H54 (cell line): ENCODE results near the gene THADA.

Source experiments
- DNase-seq: peaks from one replicate; pipeline ENCODE4 v3.0.0; 2011; ENCODE audit warnings: low spot score, mixed read lengths; ENCODE audit not compliant: insufficient read length
- FAIRE-seq: peaks from 3 replicates; lab custom pipeline; 2011; peaks lifted over from hg19 to GRCh38; lab: Jason Lieb, UNC
- POLR2A ChIP-seq: IDR thresholded peaks from 2 replicates; pipeline ENCODE4 v1.6.1; 2011; ENCODE audit warnings: low read depth, mild to moderate bottlenecking, low read length

The THADA gene

DNA sequence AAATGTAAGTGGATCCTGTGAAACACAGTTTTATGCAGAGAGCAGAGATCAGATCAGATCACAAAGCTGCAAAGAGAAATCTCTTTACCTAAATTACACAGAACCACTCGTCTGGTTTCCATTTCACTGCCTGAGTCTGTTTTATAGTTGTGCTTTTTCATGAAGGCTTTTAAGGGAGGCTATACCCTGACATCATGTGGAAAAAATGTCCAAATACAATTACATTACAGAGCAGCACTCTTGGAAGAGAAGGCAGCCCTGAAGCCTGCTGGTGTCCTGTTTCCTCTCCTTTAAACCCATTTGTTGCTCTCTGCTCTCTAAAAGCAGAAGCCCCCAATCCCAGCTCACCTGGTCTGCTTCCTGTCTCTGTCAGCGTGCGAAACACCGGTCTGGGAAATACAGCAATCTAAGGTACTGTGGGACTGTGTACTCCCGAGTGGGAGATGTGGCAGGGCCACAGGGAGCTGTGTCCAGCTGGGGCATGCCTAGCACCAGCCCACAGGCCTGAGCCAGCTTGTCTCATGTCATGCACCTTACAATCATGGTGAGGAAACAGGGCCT, 344.6 kb downstream of the THADA start:
- FAIRE-seq (no peak), DNase-seq (no peak)
- no peak for TF ChIP-seq POLR2A

DNA sequence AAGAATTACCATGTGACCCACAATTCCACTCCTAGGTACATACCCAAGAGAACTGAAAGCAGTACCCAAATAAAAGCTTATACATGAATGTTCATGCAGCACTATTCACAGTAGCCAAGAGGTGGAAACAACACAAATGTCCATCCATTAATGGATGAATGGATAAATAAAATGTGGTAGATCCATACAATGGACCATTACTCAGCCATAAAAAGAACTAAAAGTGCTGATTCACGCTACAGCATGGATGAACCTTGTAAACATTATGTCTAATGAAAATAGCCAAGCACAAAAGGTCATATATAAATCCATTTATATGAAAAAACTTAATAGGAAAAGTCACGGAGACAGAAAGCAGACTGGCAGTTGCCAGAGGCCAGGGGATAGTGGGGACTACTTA, 345.8 kb downstream of the THADA start:
- no peak for DNase-seq
- no peak for TF ChIP-seq POLR2A
- no peak for FAIRE-seq

DNA sequence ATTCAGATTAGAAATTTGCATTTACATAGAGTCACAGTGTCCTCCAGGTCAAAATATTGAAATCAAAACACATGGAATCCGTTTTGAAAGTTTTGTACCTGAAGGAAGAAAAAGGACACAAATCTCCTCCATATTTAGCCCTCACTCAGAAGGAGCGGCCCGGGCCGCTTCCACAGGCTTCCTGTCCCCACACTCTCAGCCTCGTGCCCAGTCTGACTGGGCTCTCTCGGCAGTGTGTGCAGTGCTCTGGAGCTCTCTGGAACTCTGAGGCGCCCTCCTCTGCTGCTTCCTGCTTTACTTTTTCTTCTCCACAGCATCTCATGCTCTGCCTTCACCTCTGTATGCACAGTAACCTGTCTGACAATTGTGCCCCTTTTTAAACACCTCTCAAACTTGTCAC, 347.2 kb downstream of the THADA start:
- no peak for TF ChIP-seq POLR2A
- DNase-seq = no peak
- FAIRE-seq = no peak

DNA sequence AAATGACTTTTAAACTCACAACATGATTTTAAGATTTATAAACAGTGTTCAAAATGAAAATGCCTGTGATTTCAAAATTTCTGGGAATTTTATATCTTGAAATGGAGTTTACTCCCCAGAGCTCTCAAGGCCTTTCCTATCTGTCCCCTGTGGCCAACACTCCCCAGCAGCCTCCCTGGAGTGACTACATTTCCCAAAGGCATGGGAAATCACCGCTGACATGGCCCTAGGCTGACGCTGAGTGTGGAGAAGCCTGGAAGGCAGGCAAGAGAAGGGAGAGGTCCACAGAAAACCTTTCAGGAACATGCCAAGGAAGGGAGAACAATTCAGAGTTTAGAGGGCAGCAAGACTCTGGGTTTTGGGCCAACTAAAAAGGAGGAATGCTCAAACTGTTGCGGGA, 349.2 kb downstream of the THADA start:
- FAIRE-seq = no peak
- no peak for TF ChIP-seq POLR2A

DNA sequence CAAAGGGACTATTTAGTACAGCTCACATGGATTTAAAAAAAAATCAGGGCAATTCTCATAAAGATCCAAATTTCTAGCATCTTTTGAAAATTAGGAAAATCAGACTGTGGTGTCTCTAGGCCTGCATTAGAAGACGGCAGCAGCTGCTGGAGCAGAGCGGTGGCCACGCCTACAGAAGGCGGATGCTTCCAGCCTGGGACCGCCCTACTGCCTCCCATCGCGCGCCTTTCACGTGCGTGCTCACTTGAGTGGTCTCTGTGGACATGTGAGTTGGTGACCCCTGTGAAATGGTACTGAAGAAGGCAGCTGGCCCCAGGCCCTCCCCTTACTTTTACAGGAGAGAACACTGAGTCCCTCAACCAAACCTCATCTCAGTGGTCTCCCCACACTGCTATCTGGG, 354.3 kb downstream of the THADA start:
- TF ChIP-seq POLR2A = no peak
- FAIRE-seq = no peak
- no peak for DNase-seq

More for the DNA sequence above, 349.2 kb downstream of the THADA start:
- no peak for DNase-seq

DNA sequence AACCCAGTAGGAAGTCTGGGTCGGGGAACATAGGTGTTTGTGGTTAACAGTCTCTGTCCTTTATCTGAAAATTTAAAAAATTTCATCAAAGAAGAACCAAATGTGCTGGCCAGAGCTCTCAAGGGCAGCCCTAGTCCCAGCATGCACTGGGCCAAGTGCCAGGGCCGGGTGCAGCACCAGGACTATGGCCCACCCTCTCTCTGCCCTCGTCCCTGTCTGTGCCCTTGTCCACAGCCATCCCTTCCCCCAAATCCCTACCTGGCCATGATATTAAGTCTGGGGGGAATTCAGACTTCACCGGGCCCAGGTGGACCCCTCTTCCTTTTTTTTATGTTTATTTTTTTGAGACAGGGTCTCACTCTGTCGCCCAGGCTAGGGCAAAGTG, 355.1 kb downstream of the THADA start:
- no peak for FAIRE-seq
- no peak for TF ChIP-seq POLR2A
- DNase-seq = no peak

DNA sequence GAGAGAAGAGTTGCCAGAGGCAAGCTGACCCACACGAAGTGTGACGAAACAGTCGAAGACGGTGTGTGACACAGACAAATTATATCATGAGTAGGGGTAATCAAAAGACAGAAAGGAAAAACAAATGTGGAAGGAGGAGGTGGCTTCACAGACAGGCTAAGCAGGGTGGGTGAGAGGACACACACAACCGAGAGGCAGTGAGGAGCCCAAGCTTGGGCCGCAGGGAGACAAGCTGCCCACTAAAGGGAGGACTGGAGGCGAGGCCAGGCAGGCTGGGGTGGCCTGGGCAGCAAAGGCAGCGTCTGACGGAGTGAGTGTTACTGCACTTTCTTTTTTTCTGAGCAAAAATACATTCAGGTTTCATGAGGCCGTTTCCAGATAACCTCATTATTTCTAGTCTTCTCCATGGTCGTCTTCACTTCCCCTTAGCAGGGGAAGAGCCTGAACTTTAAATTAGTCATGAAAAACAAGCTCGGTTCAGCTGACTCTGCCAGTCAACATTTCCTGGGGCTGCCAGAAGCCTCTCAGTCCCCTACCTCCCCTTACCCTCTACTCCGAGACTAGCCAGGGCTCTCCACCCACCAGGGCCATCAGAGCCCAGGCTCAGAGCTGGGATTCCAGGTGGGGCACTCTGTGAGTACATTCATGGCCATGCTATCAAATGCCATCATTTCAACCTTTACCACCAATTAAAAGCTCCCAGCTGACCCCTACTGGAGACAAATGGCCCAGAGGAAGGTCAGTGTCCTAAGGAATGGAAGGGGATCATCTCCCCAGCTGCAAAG, 355.7 kb downstream of the THADA start:
- no peak for TF ChIP-seq POLR2A

DNA sequence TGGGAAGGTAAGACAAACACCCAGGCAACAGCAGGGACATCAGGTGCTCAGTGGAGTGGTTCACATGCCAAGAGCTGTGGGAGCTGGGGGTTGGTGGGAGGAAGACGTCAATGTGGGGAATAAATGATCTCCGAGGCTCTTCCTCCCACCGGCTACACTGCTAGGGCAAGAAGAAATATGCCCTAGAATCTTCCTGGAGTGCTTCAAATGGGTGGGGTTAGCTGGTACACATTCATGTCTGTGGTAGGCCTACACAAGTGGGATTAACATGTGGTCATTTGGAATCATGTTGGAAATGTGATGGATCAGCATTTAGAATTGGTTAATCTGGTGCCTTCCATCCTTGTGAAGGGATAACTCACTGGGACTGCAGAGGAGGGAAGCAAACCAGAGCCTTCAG, 357.0 kb downstream of the THADA start:
- no peak for TF ChIP-seq POLR2A
- no peak for FAIRE-seq
- no peak for DNase-seq

More for the DNA sequence above, 355.7 kb downstream of the THADA start:
- no peak for FAIRE-seq
- no peak for DNase-seq

DNA sequence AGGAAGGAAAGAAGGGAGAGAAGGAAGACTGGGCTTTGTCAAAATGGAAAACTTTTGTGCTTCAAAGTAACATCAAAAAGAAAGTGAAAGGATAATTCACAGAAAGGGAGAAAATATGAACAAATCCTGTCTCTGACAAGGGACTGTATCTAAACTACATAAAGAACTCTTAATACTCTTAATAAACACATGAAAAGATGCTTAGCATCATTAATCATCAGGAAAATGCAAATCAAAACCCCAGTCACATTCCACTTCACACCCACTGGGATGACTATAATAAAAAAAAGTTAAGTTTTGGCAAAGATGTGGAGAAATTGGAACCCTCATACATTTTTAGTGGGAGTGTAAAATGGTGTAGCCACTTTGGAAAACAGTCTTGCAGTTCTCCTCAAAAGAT, 357.7 kb downstream of the THADA start:
- no peak for FAIRE-seq
- no peak for DNase-seq
- no peak for TF ChIP-seq POLR2A

DNA sequence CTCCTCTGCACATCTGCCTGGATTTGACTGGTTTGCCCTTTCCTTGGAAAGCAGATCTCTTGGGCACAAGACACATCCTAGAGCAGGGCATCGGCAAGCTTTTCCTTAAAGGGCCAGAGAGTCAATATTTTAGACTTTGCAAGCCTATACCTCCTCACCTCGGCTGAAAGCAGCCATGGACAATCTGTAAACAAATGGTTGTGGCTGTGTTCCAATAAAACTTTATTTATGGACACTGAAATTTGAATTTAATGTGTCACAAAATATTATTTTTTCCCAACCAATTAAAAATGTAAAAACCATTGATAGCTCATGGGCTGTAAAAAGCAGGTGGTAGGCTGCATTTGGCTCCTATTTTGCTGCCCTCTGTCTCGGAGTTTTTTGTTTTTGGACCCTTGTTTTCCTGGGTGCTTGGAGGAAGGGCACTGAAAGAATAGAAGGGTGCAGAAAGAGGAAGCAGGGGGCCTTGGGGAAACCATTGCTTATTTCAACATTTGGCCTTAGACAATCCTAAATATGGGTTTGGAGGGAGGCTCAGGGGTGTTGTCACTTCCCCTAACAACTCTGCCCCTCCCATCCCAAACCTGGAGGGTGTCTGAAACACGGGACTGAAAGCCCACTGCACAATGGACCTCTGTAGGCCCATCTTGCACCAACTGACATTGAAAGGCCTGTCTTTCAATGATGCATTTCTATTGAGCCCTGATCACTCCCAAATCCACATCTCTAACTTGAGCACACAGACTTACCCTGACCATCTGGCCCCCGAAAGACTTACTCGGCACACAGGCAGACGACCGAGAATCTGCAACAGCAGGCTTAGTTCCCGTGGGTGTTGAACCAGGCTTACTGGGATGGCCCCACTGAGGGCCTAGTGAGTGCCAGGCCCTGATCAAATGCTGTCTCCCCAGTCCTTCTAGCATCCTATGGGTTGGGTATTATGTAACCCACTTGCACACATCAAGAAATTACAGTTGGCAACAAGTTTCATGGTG, 362.3 kb downstream of the THADA start:
- no peak for DNase-seq
- TF ChIP-seq POLR2A = no peak
- no peak for FAIRE-seq

DNA sequence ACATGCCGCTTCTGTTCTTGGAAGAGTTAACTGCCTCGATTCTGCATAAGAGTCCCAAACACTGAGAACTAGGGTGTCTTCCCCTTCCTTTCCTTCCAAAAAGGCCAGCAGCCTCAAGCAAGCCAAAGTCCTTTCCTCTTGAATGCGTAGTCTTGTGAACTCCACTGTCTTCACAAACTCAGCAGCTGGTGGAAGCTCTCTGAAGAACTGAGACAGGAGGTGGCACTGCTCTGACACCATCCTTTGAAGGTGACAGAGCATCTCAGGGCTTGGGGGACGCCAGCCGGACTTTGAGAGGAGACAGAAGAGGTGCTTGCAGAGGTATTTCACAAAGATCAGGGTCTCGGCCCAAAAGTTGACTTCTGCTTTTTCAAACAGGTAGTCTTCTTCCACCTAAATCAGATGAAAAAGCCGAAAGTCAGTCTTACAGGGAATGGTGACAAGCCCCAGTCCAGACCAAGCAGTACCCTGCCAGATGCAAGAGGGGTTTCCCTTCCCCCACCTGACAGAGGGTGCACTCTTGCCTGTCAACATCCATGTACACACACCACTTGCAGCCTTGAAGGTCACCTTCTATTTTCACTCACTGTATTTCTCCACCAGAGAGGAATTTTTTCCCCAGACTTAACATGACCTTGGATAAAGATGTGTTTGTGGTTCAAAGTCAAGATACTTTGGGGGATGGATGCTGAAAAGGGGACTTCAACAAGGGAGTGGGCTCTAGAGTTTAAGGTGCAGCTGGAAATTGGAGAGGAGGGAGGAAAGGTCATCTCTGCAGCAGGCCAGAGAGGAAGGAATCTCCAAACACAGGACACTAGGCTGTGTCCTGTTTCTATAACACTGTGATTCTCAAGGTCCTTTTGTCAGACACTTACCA, 364.6 kb downstream of the THADA start:
- no peak for FAIRE-seq
- TF ChIP-seq POLR2A = no peak

DNA sequence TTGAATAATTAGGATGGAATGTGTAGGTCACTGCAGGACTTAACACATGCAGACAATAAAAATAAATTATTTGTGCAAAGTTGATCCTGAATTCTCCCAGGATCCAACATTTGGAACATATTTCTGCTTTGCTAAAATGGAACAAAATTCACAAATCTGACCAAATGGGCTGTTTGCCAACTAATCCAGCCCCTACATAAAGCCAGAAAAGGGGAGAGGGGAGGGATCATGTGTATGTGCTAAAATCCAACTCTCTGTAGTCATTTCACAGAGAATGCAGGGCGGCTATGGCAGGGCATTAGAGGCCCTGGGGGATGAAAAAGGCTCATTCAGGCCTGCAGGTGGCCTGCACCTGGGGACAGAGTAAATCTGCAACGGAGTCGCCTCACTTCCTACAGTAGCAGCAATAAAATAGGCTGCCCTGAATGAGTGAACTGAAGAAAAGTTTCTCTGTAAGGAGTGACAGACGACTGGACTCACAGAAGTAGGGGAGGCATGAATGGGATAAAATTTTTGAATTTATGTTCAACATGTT, 365.4 kb downstream of the THADA start:
- no peak for TF ChIP-seq POLR2A
- no peak for DNase-seq
- FAIRE-seq = no peak

More for the DNA sequence above, 364.6 kb downstream of the THADA start:
- DNase-seq = no peak
